ENCODE data around the gene DPRX. TPM values are rescaled to one million over a fixed set of nuclear protein-coding genes. Genes with fewer than 3 reads are reported as not detected.

The DPRX gene

DNA sequence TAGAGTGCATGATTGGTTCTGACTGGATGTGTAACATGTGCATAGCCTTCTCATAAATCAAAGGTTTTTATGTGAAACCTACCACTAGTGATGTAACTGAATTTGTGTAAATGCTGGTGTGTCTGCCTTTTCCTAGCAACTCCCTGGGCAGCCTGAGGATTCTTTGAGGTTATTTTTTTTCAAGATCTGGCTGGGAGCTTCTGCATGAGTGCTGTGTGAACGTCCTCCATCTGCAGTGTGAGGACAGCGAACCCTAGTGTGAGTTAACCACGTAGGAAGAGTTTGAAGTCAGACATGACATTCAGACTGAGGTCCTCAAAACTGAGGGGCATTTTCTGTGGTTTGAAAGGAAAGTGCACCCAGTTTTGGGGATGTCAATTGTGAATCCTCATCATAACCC, 39.9 kb downstream of the DPRX start:
- Histone ChIP-seq H3K36me3 (ENCODE audit: control insufficient read depth in 1 of 2, insufficient read depth in 2 of 2, low read depth in 1 of 2, low read length in 2 of 2) (no peaks in the 10 kb centered on the region), H2AK5ac (ENCODE audit: low read length, severe bottlenecking) (no peak overlapping the region), H2BK12ac (ENCODE audit: low read length in 2 of 2) (no peak overlapping the region), H4K8ac (ENCODE audit: low read length) (no peak overlapping the region), H3K4me3 (ENCODE audit: insufficient read depth in 1 of 2, low read depth in 1 of 2, low read length in 2 of 2) (no peak overlapping the region), H2AFZ (ENCODE audit: low read depth, low read length) (no peak overlapping the region), H3K79me1 (replicated peaks; ENCODE audit: low read length, poor library complexity, severe bottlenecking) (no peaks in the 10 kb centered on the region), H3K18ac (ENCODE audit: low read depth in 1 of 2, low read length in 2 of 2) (no peak overlapping the region), H2BK5ac (ENCODE audit: low read depth, low read length, poor library complexity, severe bottlenecking) (no peak overlapping the region), H3K9ac (ENCODE audit: low read length) (no peak overlapping the region), H3K27me3 (ENCODE audit: control insufficient read depth in 1 of 2, insufficient read depth in 1 of 2, low read length in 2 of 2) (no peaks in the 10 kb centered on the region), H3K4me2 (ENCODE audit: low read length, poor library complexity, severe bottlenecking) (no peak overlapping the region), H4K91ac (ENCODE audit: low read length) (no peak overlapping the region), H3K4me1 (ENCODE audit: control insufficient read depth, insufficient read depth, low read depth, low read length) (no peaks in the 10 kb centered on the region), H2BK120ac (ENCODE audit: low read depth, low read length) (no peak overlapping the region), H3K4ac (ENCODE audit: low read depth in 1 of 2, low read length in 2 of 2) (no peak overlapping the region), H3K9me3 (ENCODE audit: control insufficient read depth, low read length) (peaks cover 3% of the 10 kb centered on the region), H2BK15ac (ENCODE audit: low read depth, poor library complexity, severe bottlenecking) (no peak overlapping the region), H3K27ac (ENCODE audit: low read length, poor library complexity, severe bottlenecking) (no peak overlapping the region), H3K23ac (ENCODE audit: low read length in 2 of 2) (no peak overlapping the region), H3K14ac (ENCODE audit: low read length in 2 of 2) (no peak overlapping the region)
- 57% methylated on average over 3 of the region's 3 CpGs for WGBS
- no peak for DNase-seq

Small RNA genes within 50 kb of the gene (small RNA-seq; reads per million reads assigned to genes)
- gene MIR1323 (ENCODE audit: low read depth): not detected
- gene MIR498 (ENCODE audit: low read depth): not detected
- not detected for gene MIR512-1 (ENCODE audit: low read depth)
- gene MIR512-2 (ENCODE audit: low read depth): not detected
- gene MIR515-1 (ENCODE audit: low read depth): not detected
- gene MIR515-2 (ENCODE audit: low read depth): not detected
- not detected for gene MIR519C (ENCODE audit: low read depth)
- gene MIR519E (ENCODE audit: low read depth): not detected
- not detected for gene MIR520E (ENCODE audit: low read depth)
- gene RNU6-698P (ENCODE audit: low read depth): not detected
